GM21786 (cell line): Measurements from ENCODE around the gene BANP.
"Not testable (repeated sequence)": the region's sequence is repeated elsewhere in the genome, so short reads cannot be mapped to it uniquely, and the experiment has no call there.

ENCODE experiments used
- ATAC-seq: cut with Tn5 transposase; IDR thresholded peaks from one replicate; pipeline ENCODE4 v1.9.1; 2021; ENCODE audit not compliant: unreplicated experiment

The BANP gene

GRCh38 chr16:88026964-88027938 lies 76.0 kb downstream of the BANP start:
- ATAC-seq = no peak

- ATAC-seq = not testable (repeated sequence)
These were observed 77.1 kb downstream of the BANP start for GRCh38 chr16:88028177-88028930.

GRCh38 chr16:88030498-88030897 lies 79.3 kb downstream of the BANP start:
- ATAC-seq = no peak

- not testable (repeated sequence) for ATAC-seq
These were observed 79.7 kb downstream of the BANP start for GRCh38 chr16:88030961-88031360.

- not testable (repeated sequence) for ATAC-seq
These were observed 81.9 kb downstream of the BANP start for GRCh38 chr16:88033003-88033740.

GRCh38 chr16:88034770-88035169 lies 83.5 kb downstream of the BANP start:
- no peak for ATAC-seq

GRCh38 chr16:88035292-88035691 lies 84.1 kb downstream of the BANP start:
- ATAC-seq = no peak

- ATAC-seq = not testable (repeated sequence)
These were observed 84.8 kb downstream of the BANP start for GRCh38 chr16:88035884-88036639.

- not testable (repeated sequence) for ATAC-seq
These were observed 85.4 kb downstream of the BANP start for GRCh38 chr16:88036640-88036996.

GRCh38 chr16:88037359-88037758 lies 86.1 kb downstream of the BANP start:
- ATAC-seq = not testable (repeated sequence)

- ATAC-seq = not testable (repeated sequence)
These were observed 86.8 kb downstream of the BANP start for GRCh38 chr16:88037876-88038525.

- not testable (repeated sequence) for ATAC-seq
These were observed 87.3 kb downstream of the BANP start for GRCh38 chr16:88038526-88038908.

GRCh38 chr16:88039591-88039990 lies 88.4 kb downstream of the BANP start:
- ATAC-seq = no peak

GRCh38 chr16:88040196-88040876 lies 89.1 kb downstream of the BANP start:
- not testable (repeated sequence) for ATAC-seq

- not testable (repeated sequence) for ATAC-seq
These were observed 89.6 kb downstream of the BANP start for GRCh38 chr16:88040877-88041244.

- not testable (repeated sequence) for ATAC-seq
These were observed 90.3 kb downstream of the BANP start for GRCh38 chr16:88041506-88041905.

- ATAC-seq = not testable (repeated sequence)
These were observed 90.8 kb downstream of the BANP start for GRCh38 chr16:88041986-88042562.

GRCh38 chr16:88043208-88043910 lies 92.1 kb downstream of the BANP start:
- ATAC-seq = not testable (repeated sequence)
